Activated CD8-positive, alpha-beta memory T cell treated with anti-CD3 and anti-CD28 coated beads, Interleukin-2, amount 50 U/mL, for 24 hours (primary cell): ENCODE measurements around the gene COL4A1.

Source experiments
- DNase-seq: peaks from one replicate; pipeline ENCODE4 v3.0.0-alpha.2; 2020; ENCODE audit errors: extremely low read depth

The COL4A1 gene

DNA sequence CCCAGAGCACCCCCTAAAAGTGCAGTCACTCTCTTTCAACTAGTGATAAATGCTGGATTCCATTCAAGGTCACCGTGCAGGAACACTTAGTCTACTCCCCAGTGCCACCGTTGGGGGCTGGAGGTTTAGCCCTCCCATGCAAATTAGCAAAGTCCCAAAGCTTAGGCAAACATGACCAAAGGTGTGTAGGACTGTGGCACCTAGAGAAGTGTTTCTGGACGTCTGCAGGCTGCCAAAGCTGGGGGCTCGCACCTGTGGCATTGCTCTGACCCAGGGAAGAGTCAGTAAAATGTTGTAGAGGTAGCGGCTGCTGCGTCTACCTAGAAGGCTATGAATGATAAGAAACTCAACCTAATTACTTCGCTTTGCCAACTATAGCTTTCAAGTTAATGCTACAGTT lies 13.9 kb downstream of the COL4A1 start:
- no peak for DNase-seq

GRCh38 chr13:110291286-110291685 lies 15.7 kb downstream of the COL4A1 start:
- no peak for DNase-seq

- DNase-seq, result no peak
These were observed 16.1 kb downstream of the COL4A1 start for GRCh38 chr13:110290826-110291225.

GRCh38 chr13:110290153-110290552 lies 16.8 kb downstream of the COL4A1 start:
- DNase-seq, result no peak

DNA sequence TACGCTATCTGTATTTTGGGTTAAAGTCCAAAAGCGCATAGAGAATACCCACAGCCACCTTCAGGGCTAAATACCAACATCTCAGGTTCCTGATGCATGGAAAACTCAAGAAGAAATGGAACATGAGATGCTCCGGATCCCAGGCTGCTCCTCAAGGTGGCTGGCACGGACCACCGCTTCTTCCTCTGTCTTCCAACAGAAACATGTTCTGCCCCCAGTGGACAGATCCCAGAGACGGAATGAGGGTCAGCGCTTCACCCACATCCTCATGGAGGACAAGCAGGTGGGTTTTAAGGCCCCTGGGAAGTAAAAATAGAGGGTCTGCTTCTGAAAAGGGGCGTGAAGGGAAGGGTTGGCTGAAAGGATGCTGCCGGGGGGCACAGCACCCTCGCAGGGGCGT lies 17.3 kb downstream of the COL4A1 start:
- DNase-seq, result no peak

DNA sequence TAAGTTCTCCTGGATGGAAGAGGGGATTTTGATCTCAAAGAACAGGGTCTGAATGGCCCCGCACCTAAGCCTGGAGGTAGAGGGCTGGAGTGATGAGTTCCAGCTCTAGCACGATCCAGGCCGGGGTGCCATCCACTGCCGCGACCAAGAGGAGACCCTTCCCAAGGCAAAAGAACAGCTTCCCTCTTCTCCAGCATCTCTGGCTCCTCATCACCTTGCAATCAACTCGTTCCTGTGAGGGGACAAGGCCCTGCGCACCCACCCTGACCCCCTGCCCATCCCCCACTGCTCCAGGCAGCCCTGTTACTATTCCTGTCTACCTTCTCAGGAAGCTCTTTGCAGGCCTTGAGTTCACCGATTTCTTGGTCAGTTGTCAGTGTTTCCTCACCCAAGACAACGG lies 17.8 kb downstream of the COL4A1 start:
- no peak for DNase-seq

GRCh38 chr13:110286833-110287819 lies 19.8 kb downstream of the COL4A1 start:
- DNase-seq, result no peak

GRCh38 chr13:110285991-110286832 lies 20.7 kb downstream of the COL4A1 start:
- no peak for DNase-seq

- no peak for DNase-seq
These were observed 22.0 kb downstream of the COL4A1 start for GRCh38 chr13:110284779-110285484.

- DNase-seq, result no peak
These were observed 23.0 kb downstream of the COL4A1 start for GRCh38 chr13:110283736-110284517.

DNA sequence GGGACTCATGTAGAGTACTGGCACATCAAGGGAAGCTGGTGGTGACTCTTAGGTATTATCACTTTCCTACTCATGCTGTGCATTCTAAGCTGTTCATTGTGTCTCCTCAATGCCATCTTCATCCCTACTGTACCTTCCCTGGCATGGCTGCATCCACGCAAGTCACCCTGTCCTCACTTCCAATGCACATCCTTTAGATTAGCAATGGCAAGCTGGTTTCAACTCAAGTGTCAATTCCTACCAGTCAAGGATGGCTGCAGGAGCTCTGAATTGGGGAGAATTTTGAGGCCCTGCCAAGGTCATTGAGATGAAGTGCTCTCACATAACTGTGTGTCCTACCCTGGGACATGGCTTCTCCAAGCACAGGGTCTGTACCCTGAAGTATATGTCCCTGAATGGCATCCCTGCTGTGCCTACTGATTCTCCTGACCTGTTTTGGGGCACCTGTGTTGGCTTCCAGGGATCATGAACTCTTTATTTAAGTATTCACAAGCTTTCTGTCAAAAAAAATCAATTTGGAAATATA lies 24.6 kb downstream of the COL4A1 start:
- DNase-seq, result no peak

DNA sequence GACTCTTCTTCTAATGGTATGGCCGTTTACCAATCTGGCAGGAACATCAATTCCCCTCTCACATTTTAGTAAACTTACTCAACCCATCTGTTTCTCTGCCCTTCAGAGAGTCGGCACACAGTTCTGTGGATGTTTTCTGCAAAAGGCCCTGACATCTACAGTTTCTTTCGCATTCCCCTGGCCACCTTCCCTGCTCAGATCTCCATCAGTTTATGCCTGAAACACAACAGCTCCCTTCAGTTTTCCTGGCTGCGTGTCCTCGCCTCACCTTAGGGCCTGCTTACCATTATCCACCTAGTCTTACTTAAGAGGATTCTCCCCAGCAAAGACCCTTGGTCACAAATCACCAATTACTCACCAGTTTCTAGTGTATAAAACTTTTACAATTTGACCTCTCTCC lies 25.2 kb downstream of the COL4A1 start:
- no peak for DNase-seq

- no peak for DNase-seq
These were observed 25.8 kb downstream of the COL4A1 start for GRCh38 chr13:110280985-110281688.

DNA sequence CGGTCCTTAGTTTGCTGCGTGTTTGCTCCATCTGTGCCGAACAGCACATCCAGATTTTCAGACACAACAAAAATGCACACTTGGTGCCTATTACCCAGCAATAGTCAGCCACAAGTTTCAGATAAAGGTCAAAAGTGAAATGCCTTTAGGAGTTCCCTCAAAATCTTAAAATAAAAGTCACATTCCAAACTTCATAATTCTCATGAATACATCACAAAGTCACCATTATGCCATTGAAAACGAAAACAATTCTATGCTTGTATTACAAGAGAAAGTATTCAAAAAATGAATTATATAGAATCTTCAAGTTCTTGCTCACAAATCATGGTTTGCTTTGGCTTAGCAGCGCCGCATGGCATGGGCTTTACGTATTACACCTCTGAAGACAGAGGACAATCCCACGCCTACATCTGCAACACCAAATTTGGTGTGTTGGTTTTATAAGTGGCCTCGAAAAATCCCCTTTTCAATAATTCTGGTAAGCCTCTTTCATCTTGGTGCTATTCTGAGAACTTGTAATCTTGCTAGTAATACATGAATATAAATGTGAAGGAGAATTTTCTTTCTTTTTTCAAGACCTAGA lies 26.6 kb downstream of the COL4A1 start:
- DNase-seq, result no peak

DNA sequence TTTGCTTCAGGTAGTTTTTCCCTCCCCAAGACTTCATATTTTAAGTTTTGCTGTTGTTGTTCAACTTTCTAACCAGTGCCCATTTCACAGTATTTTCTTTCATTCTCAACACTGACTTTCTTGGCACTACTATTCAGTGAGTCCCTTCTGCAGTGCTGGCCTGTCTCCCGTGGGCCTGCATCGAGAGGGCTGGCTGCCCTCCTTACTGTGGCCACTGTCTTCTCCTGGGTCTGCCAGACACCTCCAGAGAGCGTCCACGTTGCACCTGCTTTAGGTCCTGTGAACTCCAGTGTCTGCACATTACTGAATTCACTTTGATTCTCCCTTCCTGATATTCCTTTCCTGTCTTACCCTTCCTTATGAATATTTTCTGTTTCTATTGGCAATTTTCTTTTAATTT lies 27.3 kb downstream of the COL4A1 start:
- DNase-seq, result no peak

DNA sequence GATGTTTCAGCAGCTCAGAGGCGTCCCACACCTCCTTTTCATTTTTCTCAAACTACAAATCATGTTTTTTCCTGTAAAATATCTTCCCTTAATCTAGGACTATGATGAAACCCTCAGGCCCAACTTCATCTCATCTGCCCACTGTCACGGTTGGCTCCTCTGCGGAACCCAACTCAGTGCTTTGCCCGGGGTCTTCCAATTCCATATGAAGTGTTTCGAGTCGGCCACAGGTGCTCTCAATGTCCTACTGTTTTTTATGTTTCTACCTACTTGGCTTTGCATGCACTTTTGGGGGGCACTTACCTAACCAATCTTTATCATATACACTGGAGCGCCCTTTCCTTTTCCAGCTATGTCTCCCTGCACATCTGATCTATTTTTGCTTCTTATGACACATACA lies 28.1 kb downstream of the COL4A1 start:
- DNase-seq, result no peak

DNA sequence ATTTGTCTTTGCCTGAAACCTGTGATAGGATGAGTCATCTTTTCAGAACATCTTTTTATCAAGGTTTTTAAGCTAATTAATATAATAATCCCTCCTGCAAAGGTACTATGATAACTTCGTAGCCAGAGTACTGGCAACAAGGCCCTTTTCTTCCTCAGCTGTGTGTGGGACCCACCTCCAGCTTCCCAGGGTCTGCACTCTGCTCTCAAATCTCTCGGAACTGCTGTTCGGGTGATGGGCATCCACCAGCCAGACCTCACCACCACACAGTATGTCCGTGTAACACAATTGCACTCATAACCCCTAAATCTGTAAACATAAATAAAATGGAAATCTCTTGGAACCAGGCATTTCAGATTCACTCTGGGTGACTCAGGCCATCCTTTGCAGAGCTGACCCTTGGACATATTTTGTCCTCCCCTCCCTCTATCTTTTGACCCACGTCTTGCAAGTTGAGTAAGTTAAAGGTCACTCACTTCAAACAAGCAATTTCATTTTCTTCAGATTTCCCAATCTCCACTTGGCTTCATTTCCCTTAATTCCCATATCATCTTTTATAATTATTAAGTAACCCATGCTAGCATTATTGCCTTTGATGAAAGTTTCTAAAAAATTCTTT lies 29.5 kb downstream of the COL4A1 start:
- no peak for DNase-seq

DNA sequence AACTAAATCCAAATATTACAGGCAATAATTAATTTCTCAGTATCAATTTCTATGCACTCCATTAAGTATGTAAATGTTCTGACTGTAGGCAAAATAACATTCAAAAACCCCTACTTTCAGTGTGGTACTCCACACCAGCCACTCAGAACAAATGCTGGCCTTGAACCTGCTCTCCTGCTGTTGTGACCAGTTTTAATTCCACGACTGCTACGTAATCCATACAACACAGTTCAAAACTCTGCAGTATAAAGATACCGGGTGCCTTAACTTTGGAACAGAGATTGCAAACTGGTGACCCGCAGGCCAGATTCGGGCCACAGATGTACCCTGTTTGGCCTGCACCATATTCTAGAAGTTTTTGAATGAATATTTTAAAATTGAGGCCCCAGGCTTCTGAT lies 30.4 kb downstream of the COL4A1 start:
- DNase-seq, result no peak

GRCh38 chr13:110275931-110276552 lies 30.9 kb downstream of the COL4A1 start:
- no peak for DNase-seq
